Nephron progenitor cell (in vitro differentiated cells): ENCODE data around the gene B4GALNT4.
A peak's percentile ranks its signal among the peaks of the same experiment; 100 is the strongest.
"Not testable (repeated sequence)": the region's sequence is repeated elsewhere in the genome, so short reads cannot be mapped to it uniquely, and the experiment has no call there.

ENCODE experiments used
- DNase-seq: peaks from one replicate; pipeline ENCODE4 v3.0.0; 2021
- H3K27ac Mint-ChIP-seq: 2 replicates; pipeline ENCODE4 v1.8.0; 2021; ENCODE audit warnings: mild to moderate bottlenecking, moderate library complexity, mixed read lengths
- H3K27me3 Mint-ChIP-seq: 2 replicates; pipeline ENCODE4 v1.8.0; 2021; ENCODE audit warnings: mild to moderate bottlenecking, low read depth, mixed read lengths; ENCODE audit not compliant: poor library complexity
- H3K36me3 Mint-ChIP-seq: 2 replicates; pipeline ENCODE4 v1.8.0; 2021; ENCODE audit warnings: low read depth, mixed read lengths
- H3K4me1 Mint-ChIP-seq: 2 replicates; pipeline ENCODE4 v1.8.0; 2021; ENCODE audit warnings: mixed read lengths
- H3K4me3 Mint-ChIP-seq: 2 replicates; pipeline ENCODE4 v1.8.0; 2021; ENCODE audit warnings: mild to moderate bottlenecking, moderate library complexity, mixed read lengths
- H3K9me3 Mint-ChIP-seq: 2 replicates; pipeline ENCODE4 v1.8.0; 2021; ENCODE audit warnings: mild to moderate bottlenecking, moderate library complexity, mixed read lengths
- TF ChIP-seq, protein P1 (sequence below): fragments of 200-600 bp; sonication (generic); IDR thresholded peaks from 2 replicates; pipeline ENCODE4 v1.5.0; 2021; ENCODE audit warnings: antibody characterized with exemption

The B4GALNT4 gene

DNA sequence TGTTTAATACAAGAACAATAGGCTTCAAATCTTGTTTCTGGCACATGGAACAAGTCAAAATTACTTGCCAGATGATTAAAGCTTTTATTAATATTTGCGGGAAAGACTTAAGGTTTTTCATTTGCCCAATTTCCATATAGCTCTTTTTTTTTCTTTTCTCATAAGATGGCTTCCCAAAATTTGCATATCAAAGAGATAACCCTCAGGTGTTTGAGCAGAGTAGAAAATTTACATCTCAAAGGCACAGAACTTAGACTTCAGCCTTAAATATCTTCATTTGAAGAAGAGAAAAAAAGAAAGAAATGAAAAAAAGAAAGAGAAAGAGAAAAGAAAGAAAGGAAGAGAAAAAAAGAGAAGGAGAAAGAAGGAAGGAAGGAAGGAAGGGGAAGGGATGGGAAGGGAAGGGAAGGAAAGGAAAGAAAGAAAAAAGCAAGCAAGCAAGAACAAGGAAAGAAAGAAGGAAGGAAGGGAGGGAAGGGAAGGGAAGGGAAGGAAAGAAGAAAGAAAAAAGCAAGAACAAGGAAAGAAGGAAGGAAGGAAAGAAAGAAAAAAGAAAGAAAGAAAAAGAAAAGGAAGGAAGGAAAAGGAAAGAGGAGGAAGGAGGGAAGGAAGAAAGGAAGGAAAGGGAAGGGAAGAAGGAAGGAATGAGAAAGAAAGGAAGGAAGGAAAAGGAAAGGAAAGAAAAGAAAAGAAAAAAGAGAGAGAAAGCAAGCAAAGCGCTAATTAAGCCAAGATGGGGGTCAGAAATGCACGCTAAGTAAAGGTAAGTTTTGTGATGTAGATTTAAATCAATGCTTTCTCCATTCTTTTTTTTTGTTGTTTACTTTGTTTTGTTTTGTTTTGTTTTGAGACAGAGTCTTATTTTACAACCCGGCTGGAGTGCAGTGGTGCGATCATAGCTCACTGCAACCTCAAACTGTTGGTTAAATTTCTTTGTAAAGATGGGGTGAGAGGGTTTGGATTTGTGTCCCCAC lies 28.5 kb upstream of the B4GALNT4 start:
- H3K9me3 Mint-ChIP-seq: peaks cover 20% of the 10 kb centered on the region
- peak overlapping the region; percentile 90 for H3K27ac Mint-ChIP-seq
- peaks cover 3% of the 10 kb centered on the region for H3K27me3 Mint-ChIP-seq
- DNase-seq: no peak
- no peaks in the 10 kb centered on the region for H3K36me3 Mint-ChIP-seq
- peak overlapping the region; percentile 26 for H3K4me3 Mint-ChIP-seq
- H3K4me1 Mint-ChIP-seq: peaks cover 38% of the 10 kb centered on the region
- TF ChIP-seq, protein P1, sequence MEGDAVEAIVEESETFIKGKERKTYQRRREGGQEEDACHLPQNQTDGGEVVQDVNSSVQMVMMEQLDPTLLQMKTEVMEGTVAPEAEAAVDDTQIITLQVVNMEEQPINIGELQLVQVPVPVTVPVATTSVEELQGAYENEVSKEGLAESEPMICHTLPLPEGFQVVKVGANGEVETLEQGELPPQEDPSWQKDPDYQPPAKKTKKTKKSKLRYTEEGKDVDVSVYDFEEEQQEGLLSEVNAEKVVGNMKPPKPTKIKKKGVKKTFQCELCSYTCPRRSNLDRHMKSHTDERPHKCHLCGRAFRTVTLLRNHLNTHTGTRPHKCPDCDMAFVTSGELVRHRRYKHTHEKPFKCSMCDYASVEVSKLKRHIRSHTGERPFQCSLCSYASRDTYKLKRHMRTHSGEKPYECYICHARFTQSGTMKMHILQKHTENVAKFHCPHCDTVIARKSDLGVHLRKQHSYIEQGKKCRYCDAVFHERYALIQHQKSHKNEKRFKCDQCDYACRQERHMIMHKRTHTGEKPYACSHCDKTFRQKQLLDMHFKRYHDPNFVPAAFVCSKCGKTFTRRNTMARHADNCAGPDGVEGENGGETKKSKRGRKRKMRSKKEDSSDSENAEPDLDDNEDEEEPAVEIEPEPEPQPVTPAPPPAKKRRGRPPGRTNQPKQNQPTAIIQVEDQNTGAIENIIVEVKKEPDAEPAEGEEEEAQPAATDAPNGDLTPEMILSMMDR: no peak

- Mint-ChIP-seq H3K4me1 (peaks cover 25% of the 10 kb centered on the region), H3K4me3 (no peak overlapping the region), H3K27me3 (peaks cover 3% of the 10 kb centered on the region), H3K9me3 (peaks cover 20% of the 10 kb centered on the region), H3K27ac (no peak overlapping the region), H3K36me3 (no peaks in the 10 kb centered on the region)
- TF ChIP-seq, protein P1: no peak
- no peak for DNase-seq
Observed at GRCh38 chr11:342328-342727, 27.0 kb upstream of the B4GALNT4 start.

- no peak for DNase-seq
- Mint-ChIP-seq H3K4me3 (no peak overlapping the region), H3K9me3 (peaks cover 17% of the 10 kb centered on the region), H3K27me3 (peaks cover 3% of the 10 kb centered on the region), H3K36me3 (no peaks in the 10 kb centered on the region), H3K4me1 (peaks cover 35% of the 10 kb centered on the region), H3K27ac (no peak overlapping the region)
- TF ChIP-seq, protein P1: no peak
Observed at GRCh38 chr11:344836-345578, 24.3 kb upstream of the B4GALNT4 start.

DNA sequence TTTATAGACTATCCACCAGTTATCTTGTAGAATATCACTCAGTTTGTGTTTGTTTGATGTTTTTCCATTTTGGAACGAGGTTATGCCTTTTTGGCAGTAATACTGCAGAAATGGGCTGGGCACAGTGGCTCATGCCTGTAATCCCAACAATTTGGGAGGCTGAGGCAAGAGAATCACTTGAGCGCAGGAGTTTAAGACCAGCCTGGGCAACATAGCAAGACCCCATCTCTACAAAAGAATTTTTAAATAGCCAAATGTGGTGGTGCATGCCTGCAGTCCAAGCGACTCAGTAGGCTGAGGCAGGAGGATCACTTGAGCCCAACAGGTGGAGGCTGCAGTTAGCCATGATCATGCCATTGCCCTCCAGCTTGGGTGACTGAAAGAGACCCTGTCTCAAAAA lies 22.8 kb upstream of the B4GALNT4 start:
- Mint-ChIP-seq H3K27me3 (peaks cover 9% of the 10 kb centered on the region), H3K9me3 (peaks cover 13% of the 10 kb centered on the region), H3K4me1 (peaks cover 36% of the 10 kb centered on the region), H3K36me3 (no peaks in the 10 kb centered on the region), H3K4me3 (no peak overlapping the region), H3K27ac (no peak overlapping the region)
- TF ChIP-seq, protein P1: no peak
- no peak for DNase-seq

DNA sequence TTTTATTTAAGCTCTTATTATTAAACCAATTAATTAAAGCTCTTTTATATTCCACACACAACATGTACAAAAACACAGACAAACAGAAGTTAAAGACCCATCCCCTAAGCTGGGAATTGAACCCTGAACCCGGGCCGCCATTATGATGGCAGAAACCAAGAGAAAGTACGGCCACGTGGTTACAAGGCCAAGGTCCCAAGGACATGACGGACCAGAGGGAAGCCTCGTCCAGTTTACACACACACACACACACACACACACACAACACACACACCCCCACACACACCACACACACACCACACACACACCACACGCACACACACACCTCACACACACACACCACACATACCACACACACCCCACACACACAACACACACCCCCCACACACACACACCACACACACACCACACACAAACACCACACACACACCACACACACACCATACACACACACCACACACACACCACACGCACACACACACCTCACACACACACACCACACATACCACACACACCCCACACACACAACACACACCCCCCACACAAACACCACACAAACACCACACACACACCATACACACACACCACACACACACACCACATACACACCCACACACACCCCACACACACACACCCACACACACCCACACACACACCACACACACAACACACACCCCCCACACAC lies 19.9 kb upstream of the B4GALNT4 start:
- Mint-ChIP-seq H3K27me3 (peaks cover 11% of the 10 kb centered on the region), H3K4me1 (peaks cover 51% of the 10 kb centered on the region)
- not testable (repeated sequence) for H3K9me3 Mint-ChIP-seq, H3K36me3 Mint-ChIP-seq, H3K4me3 Mint-ChIP-seq, DNase-seq, H3K27ac Mint-ChIP-seq

DNA sequence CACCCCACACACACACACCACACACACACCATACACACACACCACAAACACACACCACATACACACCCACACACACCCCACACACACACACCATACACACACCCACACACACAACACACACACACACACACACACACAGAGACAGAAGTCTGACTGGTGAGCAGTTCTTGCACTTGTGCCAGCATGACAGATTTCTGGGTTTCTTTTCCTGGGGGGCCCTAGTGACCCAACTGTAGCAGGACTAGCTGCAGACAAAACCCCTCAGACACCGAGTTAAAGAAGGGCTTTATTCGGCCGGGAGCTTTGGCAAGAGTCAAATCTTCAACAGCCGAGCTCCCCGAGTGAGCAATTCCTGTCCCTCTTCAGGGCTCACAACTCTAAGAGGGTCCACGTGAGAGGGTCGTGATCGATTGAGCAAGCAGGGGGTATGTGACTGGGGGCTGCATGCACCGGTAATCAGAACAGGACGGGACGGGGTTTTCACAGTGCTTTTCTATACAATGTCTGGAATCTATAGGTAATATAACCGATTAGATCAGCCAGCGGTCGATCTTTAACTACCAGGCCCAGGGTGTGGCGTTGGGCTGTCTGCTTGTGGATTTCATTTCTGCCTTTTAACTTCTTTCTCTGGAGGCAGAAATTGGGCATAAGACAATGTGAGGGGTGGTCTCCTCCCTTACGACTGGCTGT lies 19.1 kb upstream of the B4GALNT4 start:
- H3K36me3 Mint-ChIP-seq, H3K9me3 Mint-ChIP-seq, DNase-seq: not testable (repeated sequence)
- peak overlapping the region; percentile 84 for H3K27ac Mint-ChIP-seq
- peaks cover 56% of the 10 kb centered on the region for H3K4me1 Mint-ChIP-seq
- peak overlapping the region; percentile 18 for H3K4me3 Mint-ChIP-seq
- peaks cover 11% of the 10 kb centered on the region for H3K27me3 Mint-ChIP-seq
